Loucy (cell line): ENCODE results near the gene GNA15.

Source experiments
- EZH2phosphoT487 ChIP-seq: fragments of 200-600 bp; IDR thresholded peaks from 2 replicates; pipeline ENCODE4 v1.6.1; 2018; ENCODE audit warnings: antibody characterized with exemption, mild to moderate bottlenecking, moderate library complexity, borderline replicate concordance
- TF ChIP-seq, protein P1 (sequence below): fragments of 200-600 bp; sonication (generic); conservative IDR thresholded peaks from 2 replicates; pipeline ENCODE4 v1.5.1; 2014; ENCODE audit warnings: mild to moderate bottlenecking, antibody characterized with exemption, low read length

DNA sequence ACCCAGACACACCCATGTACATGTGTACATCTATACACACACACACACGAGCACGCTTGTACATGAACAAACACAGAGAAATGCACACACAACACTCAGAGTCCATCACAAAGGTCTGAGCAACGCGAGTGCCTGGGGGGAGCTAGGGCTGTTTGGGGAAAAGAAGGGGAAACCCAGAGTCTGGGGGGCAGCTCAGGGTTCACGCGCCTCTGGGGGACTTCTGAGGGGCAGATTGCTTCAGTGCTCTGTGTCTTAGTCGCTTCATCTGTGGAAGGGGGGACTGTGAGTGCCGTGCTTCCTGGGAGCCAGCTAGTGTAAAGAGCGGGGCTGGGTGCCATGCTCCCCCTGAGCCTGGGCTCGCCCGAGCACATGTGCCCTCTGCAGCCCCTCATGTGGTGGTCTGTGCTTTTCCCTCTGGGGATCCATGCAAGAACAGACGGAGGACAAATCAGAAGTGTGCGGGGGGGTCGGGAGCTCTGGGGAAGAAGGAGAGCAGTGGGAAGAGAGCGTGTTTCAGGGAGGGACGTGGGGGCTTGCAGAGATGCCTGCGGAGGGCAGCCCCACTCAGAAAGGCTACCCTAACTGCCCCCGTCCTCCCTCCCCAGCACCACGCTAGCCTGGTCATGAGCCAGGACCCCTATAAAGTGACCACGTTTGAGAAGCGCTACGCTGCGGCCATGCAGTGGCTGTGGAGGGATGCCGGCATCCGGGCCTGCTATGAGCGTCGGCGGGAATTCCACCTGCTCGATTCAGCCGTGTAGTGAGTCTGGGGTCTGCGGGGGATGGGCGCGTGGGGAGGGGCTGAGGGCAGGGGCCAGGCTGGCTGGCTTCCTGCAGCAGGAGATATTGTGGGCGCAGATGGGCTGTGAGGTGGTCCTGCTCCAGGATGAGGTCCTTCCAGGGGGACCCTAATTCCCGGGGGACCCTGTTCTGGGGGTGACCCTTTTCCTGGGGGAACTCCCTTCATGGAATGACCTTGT lies 14.0 kb downstream of the GNA15 start:
- TF ChIP-seq, protein P1, sequence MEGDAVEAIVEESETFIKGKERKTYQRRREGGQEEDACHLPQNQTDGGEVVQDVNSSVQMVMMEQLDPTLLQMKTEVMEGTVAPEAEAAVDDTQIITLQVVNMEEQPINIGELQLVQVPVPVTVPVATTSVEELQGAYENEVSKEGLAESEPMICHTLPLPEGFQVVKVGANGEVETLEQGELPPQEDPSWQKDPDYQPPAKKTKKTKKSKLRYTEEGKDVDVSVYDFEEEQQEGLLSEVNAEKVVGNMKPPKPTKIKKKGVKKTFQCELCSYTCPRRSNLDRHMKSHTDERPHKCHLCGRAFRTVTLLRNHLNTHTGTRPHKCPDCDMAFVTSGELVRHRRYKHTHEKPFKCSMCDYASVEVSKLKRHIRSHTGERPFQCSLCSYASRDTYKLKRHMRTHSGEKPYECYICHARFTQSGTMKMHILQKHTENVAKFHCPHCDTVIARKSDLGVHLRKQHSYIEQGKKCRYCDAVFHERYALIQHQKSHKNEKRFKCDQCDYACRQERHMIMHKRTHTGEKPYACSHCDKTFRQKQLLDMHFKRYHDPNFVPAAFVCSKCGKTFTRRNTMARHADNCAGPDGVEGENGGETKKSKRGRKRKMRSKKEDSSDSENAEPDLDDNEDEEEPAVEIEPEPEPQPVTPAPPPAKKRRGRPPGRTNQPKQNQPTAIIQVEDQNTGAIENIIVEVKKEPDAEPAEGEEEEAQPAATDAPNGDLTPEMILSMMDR, result no peak
- TF ChIP-seq EZH2phosphoT487, result no peak
